Uterus (tissue), 4 donors: Measurements from ENCODE around the gene ITIH2. TPM values are rescaled to one million over a fixed set of nuclear protein-coding genes. Genes with fewer than 3 reads are reported as not detected.
"Not testable (repeated sequence)": the region's sequence is repeated elsewhere in the genome, so short reads cannot be mapped to it uniquely, and the experiment has no call there.

ENCODE experiments used
- DNase-seq, 2 donors: peaks; one replicate each; pipeline ENCODE4 v3.0.0-alpha.2; 2019 to 2020
- H3K27ac ChIP-seq, 2 donors: fragments of 200-600 bp; sonication (generic); 1 replicate in 1 of 2; 2 replicates in 1 of 2; pipeline ENCODE4 v1.5.1; 2016 to 2018
- H3K27me3 ChIP-seq, 2 donors: fragments of 200-600 bp; sonication (generic); one replicate each; pipeline ENCODE4 v1.5.1; 2018 to 2019; ENCODE audit warnings: control low read depth in 1 of 2
- H3K36me3 ChIP-seq, 2 donors: fragments of 200-600 bp; sonication (generic); one replicate each; pipeline ENCODE4 v1.5.1; 2019; ENCODE audit warnings: control low read depth in 1 of 2
- H3K4me1 ChIP-seq, 2 donors: fragments of 200-600 bp; sonication (generic); one replicate each; pipeline ENCODE4 v1.5.1; 2018 to 2019; ENCODE audit warnings: control low read depth in 1 of 2
- H3K4me3 ChIP-seq, 2 donors: fragments of 200-600 bp; sonication (generic); 1 replicate in 1 of 2; 2 replicates in 1 of 2; pipeline ENCODE4 v1.5.1; 2018 to 2019; ENCODE audit warnings: mild to moderate bottlenecking in 1 of 2
- H3K9me3 ChIP-seq, 2 donors: fragments of 200-600 bp; sonication (generic); one replicate each; pipeline ENCODE4 v1.5.1; 2019; ENCODE audit warnings: control low read depth in 1 of 2
- POLR2A ChIP-seq, 2 donors: fragments of 450-650 bp; IDR thresholded peaks; one replicate each; pipeline ENCODE4 v1.6.1; 2016; ENCODE audit warnings: antibody characterized with exemption in 2 of 2, mild to moderate bottlenecking in 1 of 2, moderate library complexity in 1 of 2
- intact Hi-C: fragments of 100-400 bp; cut with DNase I; formaldehyde crosslinking; loops from one replicate; pipeline ENCODE4 v1.15.1; 2023; ENCODE audit warnings: low total_unique reads
- total RNA-seq, 4 donors: library from RNA; depleted of rRNA in 3 of 4; stranded (reverse); fragments of >200 nt in 3 of 4; gene quantifications; one replicate each; pipeline versions ENCODE4 v1.1.0 to v1.2.4, GENCODE V29; 2014 to 2023
- TF ChIP-seq, protein P1 (sequence below), 4 experiments: fragments of 200-600 bp in 2 of 4; fragments of 450-650 bp in 2 of 4; sonication (generic) in 2 of 4; IDR thresholded peaks; one replicate each; pipeline ENCODE4 v1.5.1; 2016 to 2019; ENCODE audit warnings: antibody characterized with exemption in 4 of 4, mild to moderate bottlenecking in 2 of 4, moderate library complexity in 1 of 4
- donor health status: DM: yes; HTN: yes; CAD: no.

ITIH2 gene
- total RNA-seq, 4 donors from 2014 or later, result 0.21 TPM; not detected in 3

DNA sequence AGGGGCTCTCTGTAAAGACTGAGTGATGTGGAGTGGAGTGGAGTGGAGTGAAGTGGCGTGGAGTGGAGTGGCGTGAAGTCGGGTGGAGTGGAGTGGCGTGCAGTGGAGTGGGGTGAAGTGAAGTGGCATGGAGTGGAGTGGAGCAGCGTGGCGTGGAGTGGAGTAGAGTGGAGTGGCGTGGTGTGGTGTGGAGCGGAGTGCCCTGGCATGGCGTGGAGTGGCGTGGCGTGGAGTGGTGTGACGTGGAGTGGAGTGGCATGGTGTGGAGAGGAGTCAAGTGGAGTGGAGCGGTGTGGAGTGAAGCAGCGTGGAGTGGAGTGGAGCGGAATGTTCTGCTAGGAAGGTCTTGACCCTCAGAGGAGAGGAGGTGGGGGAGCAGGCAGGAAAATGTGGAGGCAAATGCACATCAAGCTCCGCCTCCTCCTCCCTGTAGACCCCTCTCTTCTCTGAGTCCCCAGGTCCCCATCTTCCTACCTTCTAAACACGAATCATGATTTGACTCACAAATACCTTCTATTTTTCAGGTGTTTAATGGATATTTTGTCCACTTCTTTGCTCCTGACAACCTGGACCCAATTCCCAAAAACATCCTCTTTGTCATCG lies 19.9 kb downstream of the ITIH2 start:
- Histone ChIP-seq H3K27me3 (no peaks in the 10 kb centered on the region), H3K4me1 (no peaks in the 10 kb centered on the region), H3K27ac (no peak overlapping the region), H3K36me3 (no peaks in the 10 kb centered on the region), H3K9me3 (no peaks in the 10 kb centered on the region), H3K4me3 (no peak overlapping the region)
- TF ChIP-seq, protein P1, sequence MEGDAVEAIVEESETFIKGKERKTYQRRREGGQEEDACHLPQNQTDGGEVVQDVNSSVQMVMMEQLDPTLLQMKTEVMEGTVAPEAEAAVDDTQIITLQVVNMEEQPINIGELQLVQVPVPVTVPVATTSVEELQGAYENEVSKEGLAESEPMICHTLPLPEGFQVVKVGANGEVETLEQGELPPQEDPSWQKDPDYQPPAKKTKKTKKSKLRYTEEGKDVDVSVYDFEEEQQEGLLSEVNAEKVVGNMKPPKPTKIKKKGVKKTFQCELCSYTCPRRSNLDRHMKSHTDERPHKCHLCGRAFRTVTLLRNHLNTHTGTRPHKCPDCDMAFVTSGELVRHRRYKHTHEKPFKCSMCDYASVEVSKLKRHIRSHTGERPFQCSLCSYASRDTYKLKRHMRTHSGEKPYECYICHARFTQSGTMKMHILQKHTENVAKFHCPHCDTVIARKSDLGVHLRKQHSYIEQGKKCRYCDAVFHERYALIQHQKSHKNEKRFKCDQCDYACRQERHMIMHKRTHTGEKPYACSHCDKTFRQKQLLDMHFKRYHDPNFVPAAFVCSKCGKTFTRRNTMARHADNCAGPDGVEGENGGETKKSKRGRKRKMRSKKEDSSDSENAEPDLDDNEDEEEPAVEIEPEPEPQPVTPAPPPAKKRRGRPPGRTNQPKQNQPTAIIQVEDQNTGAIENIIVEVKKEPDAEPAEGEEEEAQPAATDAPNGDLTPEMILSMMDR (IDR thresholded peaks at IDR 0.05), result no peak
- no peak for TF ChIP-seq POLR2A (IDR thresholded peaks at IDR 0.05)
- no peak for DNase-seq
- intact Hi-C loops, result no loop called here

DNA sequence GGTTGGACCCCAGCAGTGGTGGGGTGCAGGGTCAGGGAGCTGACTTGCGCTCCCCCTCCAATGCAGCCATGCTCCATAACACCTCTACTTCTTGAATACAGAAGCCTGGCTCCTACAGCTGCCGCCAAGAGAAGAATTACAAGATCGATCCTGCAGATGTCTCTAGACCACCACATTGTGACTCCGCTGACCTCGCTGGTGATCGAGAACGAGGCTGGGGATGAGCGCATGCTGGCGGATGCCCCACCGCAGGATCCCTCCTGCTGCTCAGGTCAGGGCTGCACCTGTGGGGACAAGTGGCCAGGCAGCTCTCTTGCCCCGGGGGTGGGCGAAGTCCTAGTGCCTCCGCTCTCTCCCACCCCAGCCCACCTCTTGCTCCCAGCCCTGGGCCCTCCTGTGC lies 31.7 kb downstream of the ITIH2 start:
- Histone ChIP-seq H3K27ac (no peak overlapping the region), H3K4me1 (no peaks in the 10 kb centered on the region), H3K27me3 (no peaks in the 10 kb centered on the region), H3K4me3 (no peak overlapping the region), H3K9me3 (no peaks in the 10 kb centered on the region), H3K36me3 (no peaks in the 10 kb centered on the region)
- TF ChIP-seq POLR2A (IDR thresholded peaks at IDR 0.05), result no peak
- TF ChIP-seq, protein P1 (IDR thresholded peaks at IDR 0.05), result no peak
- DNase-seq, result no peak
- intact Hi-C loops, result no loop called here

DNA sequence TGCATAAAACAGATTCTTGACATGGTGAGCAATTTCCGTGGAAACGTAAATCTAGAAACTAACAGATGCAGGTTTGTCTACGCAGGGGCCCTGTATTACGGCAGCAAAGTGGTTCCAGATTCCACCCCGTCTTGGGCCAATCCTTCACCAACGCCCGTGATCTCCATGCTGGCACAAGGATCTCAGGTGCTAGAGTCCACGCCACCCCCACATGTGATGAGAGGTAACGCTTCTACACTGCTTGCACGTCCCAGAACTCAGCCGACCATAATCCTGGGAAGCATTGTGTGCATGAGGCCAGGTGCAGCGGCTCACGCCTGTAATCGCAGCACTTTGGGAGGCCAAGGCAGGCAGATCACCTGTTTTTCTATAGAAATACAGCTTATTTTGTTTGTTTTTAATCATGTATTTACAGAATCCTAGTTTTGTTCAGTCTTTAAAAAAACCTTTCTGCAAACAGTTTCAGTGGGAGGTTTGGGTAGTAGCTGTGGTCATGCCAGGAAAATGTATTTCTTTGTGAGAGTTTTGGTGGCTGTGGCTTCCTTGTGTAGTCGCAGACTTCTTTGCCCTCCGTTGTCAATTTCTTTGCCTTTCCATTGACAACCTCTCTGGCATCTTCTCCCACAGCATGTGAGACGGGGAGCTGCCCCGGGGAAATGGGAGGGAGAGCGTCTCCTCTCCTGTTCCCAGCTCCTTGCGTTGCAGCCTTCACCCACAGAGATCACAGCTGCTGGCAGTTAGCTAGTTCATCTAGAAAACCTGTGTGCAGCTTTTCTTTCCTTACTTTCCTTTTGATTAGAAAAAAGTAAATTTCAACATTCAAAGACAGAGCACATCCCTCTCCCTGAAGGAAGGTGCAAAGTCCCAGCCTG lies 35.7 kb downstream of the ITIH2 start:
- no peaks in the 10 kb centered on the region for H3K4me1 ChIP-seq
- H3K27me3 ChIP-seq, result no peaks in the 10 kb centered on the region

DNA sequence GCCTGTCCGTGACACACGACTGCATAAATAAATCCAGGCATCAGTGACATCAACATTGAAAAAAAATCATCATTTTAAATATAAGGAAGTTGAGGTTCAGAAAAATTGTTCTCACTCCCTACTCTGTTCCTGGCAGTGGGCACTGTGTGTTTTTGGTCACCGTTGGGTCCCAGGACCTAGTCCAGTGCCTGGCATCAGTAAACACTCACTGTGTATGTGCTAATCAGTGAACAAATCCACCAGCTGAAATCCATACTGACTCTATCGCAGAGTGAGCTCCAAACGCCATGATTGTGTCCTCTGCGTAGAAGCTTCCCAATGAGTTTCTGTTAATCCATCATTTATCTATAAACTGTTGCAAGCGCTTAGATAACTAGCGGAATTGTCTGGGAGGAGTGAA lies 41.2 kb downstream of the ITIH2 start:
- Histone ChIP-seq H3K27me3 (no peaks in the 10 kb centered on the region), H3K27ac (no peak overlapping the region), H3K9me3 (no peaks in the 10 kb centered on the region), H3K36me3 (no peaks in the 10 kb centered on the region), H3K4me3 (no peak overlapping the region), H3K4me1 (no peaks in the 10 kb centered on the region)
- intact Hi-C loops, result no loop called here
- no peak for DNase-seq
- no peak for TF ChIP-seq POLR2A (IDR thresholded peaks at IDR 0.05)
- TF ChIP-seq, protein P1 (IDR thresholded peaks at IDR 0.05), result no peak

More for the DNA sequence above, 35.7 kb downstream of the ITIH2 start:
- DNase-seq, result no peak
- Histone ChIP-seq H3K36me3 (no peaks in the 10 kb centered on the region), H3K27ac (no peak overlapping the region), H3K9me3 (no peaks in the 10 kb centered on the region), H3K4me3 (no peak overlapping the region)
- no peak for TF ChIP-seq POLR2A (IDR thresholded peaks at IDR 0.05)
- intact Hi-C loops, result no loop called here

DNA sequence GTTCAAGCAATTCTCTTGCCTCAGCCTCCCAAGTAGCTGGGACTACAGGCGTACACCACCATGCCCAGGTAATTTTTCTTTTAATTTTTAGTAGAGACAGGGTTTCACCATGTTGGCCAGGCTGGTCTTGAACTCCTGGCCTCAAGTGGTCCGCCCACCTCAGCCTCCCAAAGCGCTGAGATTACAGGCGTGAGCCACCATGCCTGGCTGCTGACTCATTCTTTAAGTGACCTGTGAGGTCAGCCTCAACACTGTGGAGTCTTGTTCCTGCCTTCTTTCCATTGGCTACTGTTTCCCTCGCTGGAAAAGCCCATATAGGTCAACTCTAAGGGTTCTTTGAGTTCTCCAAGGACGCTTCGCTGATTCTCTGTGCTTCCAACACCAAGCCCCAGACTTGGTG lies 45.5 kb downstream of the ITIH2 start:
- H3K4me3 ChIP-seq, H3K27me3 ChIP-seq, H3K9me3 ChIP-seq, H3K36me3 ChIP-seq, H3K4me1 ChIP-seq, H3K27ac ChIP-seq, DNase-seq, intact Hi-C loops: not testable (repeated sequence)

DNA sequence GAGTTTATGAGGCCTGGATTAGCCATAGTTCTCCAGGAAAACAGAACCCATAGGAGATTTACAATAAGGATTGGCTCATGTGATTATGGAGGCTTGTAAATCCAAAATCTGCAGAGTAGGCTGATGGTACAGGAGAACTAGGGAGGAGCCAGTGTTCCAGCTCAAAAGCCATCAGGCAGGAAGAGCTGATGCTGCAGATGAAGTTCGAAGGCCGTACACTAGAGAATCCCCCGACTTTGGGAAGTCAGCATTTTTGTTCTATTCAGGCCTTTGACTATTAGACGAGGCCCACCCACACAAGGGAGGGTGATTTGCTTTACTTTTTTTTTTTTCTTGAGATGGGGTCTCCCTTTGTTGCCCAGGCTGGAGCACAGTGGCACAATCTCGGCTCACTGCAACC lies 47.1 kb downstream of the ITIH2 start:
- Histone ChIP-seq H3K4me1 (no peaks in the 10 kb centered on the region), H3K4me3 (no peak overlapping the region), H3K9me3 (no peaks in the 10 kb centered on the region), H3K36me3 (no peaks in the 10 kb centered on the region), H3K27ac (no peak overlapping the region), H3K27me3 (no peaks in the 10 kb centered on the region)
- TF ChIP-seq, protein P1 (IDR thresholded peaks at IDR 0.05), result no peak
- TF ChIP-seq POLR2A (IDR thresholded peaks at IDR 0.05), result no peak
- DNase-seq, result no peak
- intact Hi-C loops, result no loop called here
